Heart left ventricle (tissue), 13 donors: ENCODE results near the gene BUB1B.

Experiments used
- CTCF ChIP-seq, 12 donors: fragments of 200-600 bp; sonication (generic) in 4 of 12; IDR thresholded peaks; one replicate each; pipeline versions ENCODE4 v1.5.0 to v1.8.0; 2018 to 2022; ENCODE audit warnings: antibody characterized with exemption in 12 of 12, mild to moderate bottlenecking in 5 of 12
- POLR2A ChIP-seq, 2 donors: fragments of 450-650 bp; IDR thresholded peaks; one replicate each; pipeline ENCODE4 v1.6.1; 2017; ENCODE audit warnings: antibody characterized with exemption in 2 of 2, mild to moderate bottlenecking in 2 of 2, moderate library complexity in 2 of 2
- donor health status: ischemic (EF 13 %, LVEDD 7.1; RV severe dilation, severe dysfunction).
- donor health status: DM: no; HTN: yes; CAD: no.
- donor health status: DM: no; HTN: no; CAD: no.
- donor health status: ischemic (EF 25% LVEDD 6.9; RV normal size, moderate dysfunction).
- donor health status: ischemic (EF 25% LVEDD 5.7; RV mildly dilated, moderate dysfunction).
- donor health status: ischemic (EF 35%, LVEDD 5.7; RV mildly dilated, moderate dysfunction).
- donor health status: nonischemic (EF 11% LVEDD 7.7; RV severe dilation, severe dysfunction).
- donor health status: DM: yes; HTN: yes; CAD: no.
- donor health status: PGD.
- donor health status: ischemic (EF 29% LVEDD 5.4; RV normal size, mild dysfunction).
- donor health status: nonischemic (EF 23%, LVEDD 6.1; RV moderate dilation, normal function).

- no peak for TF ChIP-seq CTCF (IDR thresholded peaks at IDR 0.05)
- no peak for TF ChIP-seq POLR2A (IDR thresholded peaks at IDR 0.05)
These were observed 90.1 kb downstream of the BUB1B start for GRCh38 chr15:40250771-40251483.
